GM06990 (cell line): Measurements from ENCODE around the gene DPT.
"Not testable (repeated sequence)": the region's sequence is repeated elsewhere in the genome, so short reads cannot be mapped to it uniquely, and the experiment has no call there.

Experiments
- DNase-seq: peaks from one replicate; pipeline ENCODE4 v3.0.0-alpha.2; 2011; ENCODE audit not compliant: insufficient read length; ENCODE audit errors: extremely low read depth
- H3K27me3 ChIP-seq: replicated peaks from 2 replicates; pipeline ENCODE4 v1.6.0; 2011; ENCODE audit warnings: low read length; ENCODE audit not compliant: control insufficient read depth, insufficient read depth
- H3K36me3 ChIP-seq: 2 replicates; pipeline ENCODE4 v1.5.1; 2011; ENCODE audit warnings: low read length; ENCODE audit not compliant: control insufficient read depth, insufficient read depth
- H3K4me3 ChIP-seq: replicated peaks from 2 replicates; pipeline ENCODE4 v1.5.1; 2011; ENCODE audit warnings: low read depth, mild to moderate bottlenecking, control low read depth, low read length
- CTCF ChIP-seq: IDR thresholded peaks from 2 replicates; pipeline ENCODE4 v1.5.1; 2011; ENCODE audit warnings: low read length, control low read depth, mild to moderate bottlenecking, inconsistent platforms; ENCODE audit not compliant: insufficient read depth, poor library complexity, severe bottlenecking

DPT gene

GRCh38 chr1:168728473-168729404 is at the start of gene DPT:
Gene DPT (minus strand): TSS chr1:168729206. CDS start chr1:168729174, 32 bp downstream.
- TF ChIP-seq CTCF = no peak
- Histone ChIP-seq H3K36me3 (no peaks in the 10 kb centered on the region), H3K27me3 (no peaks in the 10 kb centered on the region), H3K4me3 (no peak within 1 kb of the TSS)
- no peak for DNase-seq

GRCh38 chr1:168775366-168775765 is 46.4 kb upstream of the DPT start:
- no peaks in the 10 kb centered on the region for H3K36me3 ChIP-seq
- no peak for DNase-seq
- TF ChIP-seq CTCF = no peak
- no peaks in the 10 kb centered on the region for H3K27me3 ChIP-seq
- H3K4me3 ChIP-seq = no peak overlapping the region

- no peaks in the 10 kb centered on the region for H3K36me3 ChIP-seq
- DNase-seq = no peak
- H3K27me3 ChIP-seq = no peaks in the 10 kb centered on the region
- H3K4me3 ChIP-seq = no peak overlapping the region
- TF ChIP-seq CTCF = no peak
Observed at GRCh38 chr1:168774241-168774640, 45.2 kb upstream of the DPT start.

GRCh38 chr1:168772428-168773060 is 43.5 kb upstream of the DPT start:
- no peak for TF ChIP-seq CTCF
- Histone ChIP-seq H3K36me3 (no peaks in the 10 kb centered on the region), H3K4me3 (no peak overlapping the region)

GRCh38 chr1:168771104-168771630 is 42.2 kb upstream of the DPT start:
- H3K36me3 ChIP-seq = no peaks in the 10 kb centered on the region
- H3K4me3 ChIP-seq = no peak overlapping the region
- no peak for TF ChIP-seq CTCF
- no peak for DNase-seq
- no peaks in the 10 kb centered on the region for H3K27me3 ChIP-seq

More at GRCh38 chr1:168772428-168773060, 43.5 kb upstream of the DPT start:
- H3K27me3 ChIP-seq = no peaks in the 10 kb centered on the region
- DNase-seq = no peak

GRCh38 chr1:168769893-168770292 is 40.9 kb upstream of the DPT start:
- DNase-seq, H3K4me3 ChIP-seq, H3K27me3 ChIP-seq, H3K36me3 ChIP-seq: not testable (repeated sequence)
